ENCODE data around the gene SELENOV.

DNA sequence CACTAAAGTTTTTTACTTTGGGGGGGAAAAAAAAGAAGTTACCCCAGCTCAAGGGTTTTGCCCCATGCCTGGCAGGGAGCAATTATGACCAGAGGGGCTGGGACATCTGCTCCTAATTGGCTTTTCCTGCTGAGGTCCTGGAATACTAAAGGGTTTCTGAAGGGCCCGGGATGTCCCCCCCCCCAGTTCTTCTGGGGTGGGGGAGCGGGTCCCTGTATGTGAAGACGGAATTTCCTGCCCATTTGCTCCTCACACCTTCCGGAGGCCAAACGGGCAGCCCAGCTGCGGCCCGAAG lies 17.3 kb upstream of the SELENOV start:
- TF ChIP-seq, protein P1, sequence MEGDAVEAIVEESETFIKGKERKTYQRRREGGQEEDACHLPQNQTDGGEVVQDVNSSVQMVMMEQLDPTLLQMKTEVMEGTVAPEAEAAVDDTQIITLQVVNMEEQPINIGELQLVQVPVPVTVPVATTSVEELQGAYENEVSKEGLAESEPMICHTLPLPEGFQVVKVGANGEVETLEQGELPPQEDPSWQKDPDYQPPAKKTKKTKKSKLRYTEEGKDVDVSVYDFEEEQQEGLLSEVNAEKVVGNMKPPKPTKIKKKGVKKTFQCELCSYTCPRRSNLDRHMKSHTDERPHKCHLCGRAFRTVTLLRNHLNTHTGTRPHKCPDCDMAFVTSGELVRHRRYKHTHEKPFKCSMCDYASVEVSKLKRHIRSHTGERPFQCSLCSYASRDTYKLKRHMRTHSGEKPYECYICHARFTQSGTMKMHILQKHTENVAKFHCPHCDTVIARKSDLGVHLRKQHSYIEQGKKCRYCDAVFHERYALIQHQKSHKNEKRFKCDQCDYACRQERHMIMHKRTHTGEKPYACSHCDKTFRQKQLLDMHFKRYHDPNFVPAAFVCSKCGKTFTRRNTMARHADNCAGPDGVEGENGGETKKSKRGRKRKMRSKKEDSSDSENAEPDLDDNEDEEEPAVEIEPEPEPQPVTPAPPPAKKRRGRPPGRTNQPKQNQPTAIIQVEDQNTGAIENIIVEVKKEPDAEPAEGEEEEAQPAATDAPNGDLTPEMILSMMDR (IDR thresholded peaks at IDR 0.05), result no peak
- TF ChIP-seq POLR2AphosphoS5 (IDR thresholded peaks at IDR 0.05), result no peak
- TF ChIP-seq POLR2A (IDR thresholded peaks at IDR 0.05), result no peak
- TF ChIP-seq EP300 (IDR thresholded peaks at IDR 0.05), result no peak
